Activated B cell treated with CpG ODN at 0.5 μM for 24 hours (primary cell): Measurements from ENCODE around the gene MGLL. TPM values are rescaled to one million over a fixed set of nuclear protein-coding genes. Genes with fewer than 3 reads are reported as not detected.

ENCODE experiments used
- ATAC-seq: fragments of 200-7000 bp; cut with Tn5 transposase; one replicate; pipeline ENCODE4 v1.10.0; 2021; ENCODE audit warnings: low read depth, mild to moderate bottlenecking, moderate library complexity
- CTCF ChIA-PET: fragments of 350-600 bp; sonication (Branson Sonifier 250); formaldehyde crosslinking; loops from one replicate; lab custom pipeline; 2021; ENCODE audit warnings: antibody characterized with exemption; lab: Charles Lee
- POLR2A ChIA-PET: fragments of 350-600 bp; sonication (Branson Sonifier 250); formaldehyde crosslinking; loops from one replicate; lab custom pipeline; 2021; ENCODE audit warnings: antibody characterized with exemption; lab: Charles Lee
- DNase-seq: peaks from one replicate; pipeline ENCODE4 v3.0.0; 2022
- H3K27ac Mint-ChIP-seq: one replicate; pipeline ENCODE4 v1.8.0; 2020; ENCODE audit warnings: mixed read lengths
- H3K27me3 Mint-ChIP-seq: one replicate; pipeline ENCODE4 v1.8.0; 2021; ENCODE audit warnings: mixed read lengths
- H3K36me3 Mint-ChIP-seq: one replicate; pipeline ENCODE4 v1.8.0; 2021; ENCODE audit warnings: low read depth, mixed read lengths
- H3K4me1 Mint-ChIP-seq: one replicate; pipeline ENCODE4 v1.8.0; 2021; ENCODE audit warnings: mixed read lengths
- H3K4me3 Mint-ChIP-seq: one replicate; pipeline ENCODE4 v1.8.0; 2020; ENCODE audit warnings: mild to moderate bottlenecking, mixed read lengths
- H3K9me3 Mint-ChIP-seq: one replicate; pipeline ENCODE4 v1.8.0; 2020; ENCODE audit warnings: mixed read lengths
- intact Hi-C: fragments of 100-400 bp; cut with micrococcal nuclease; formaldehyde crosslinking; loops from one replicate; pipeline ENCODE4 v1.15.1; 2024
- total RNA-seq: library from RNA; stranded (reverse); gene quantifications from 2 replicates; pipeline ENCODE4 v1.2.3, GENCODE V29; 2022
- TF ChIP-seq, protein P1 (sequence below): fragments of 200-600 bp; IDR thresholded peaks from one replicate; pipeline ENCODE4 v1.8.0; 2022; ENCODE audit warnings: antibody characterized with exemption, mild to moderate bottlenecking

The MGLL gene
- total RNA-seq, 1 donor from 2014 or later, result 19.1 TPM

DNA sequence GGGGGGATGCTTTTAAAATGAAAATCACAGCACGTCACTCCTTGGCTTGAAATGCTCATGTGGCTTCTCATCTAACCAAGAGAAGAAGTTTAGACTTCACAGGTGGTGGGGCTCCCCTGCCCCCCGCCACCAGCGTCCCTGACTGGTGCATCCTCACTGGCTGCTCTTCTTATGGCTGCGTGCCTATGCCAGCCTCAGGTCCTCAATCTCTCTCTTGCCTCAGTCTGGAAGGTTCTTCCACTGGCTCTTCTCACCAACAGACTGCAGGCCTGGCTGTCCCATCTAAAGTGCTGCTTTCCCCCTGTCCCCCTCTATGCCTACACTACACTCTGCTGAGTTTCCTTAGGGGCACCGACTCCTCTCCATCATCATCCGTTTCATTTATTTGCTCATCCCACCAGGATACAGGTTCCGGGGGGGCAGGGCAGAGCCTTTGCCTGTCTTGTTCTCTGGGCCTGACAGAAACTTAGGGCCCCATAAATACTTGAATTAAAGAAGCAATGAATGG lies 128.9 kb downstream of the MGLL start:
- DNase-seq (no peak), ATAC-seq (no peak)
- Mint-ChIP-seq H3K4me3 (no peak overlapping the region), H3K27me3 (peaks cover 2% of the 10 kb centered on the region), H3K27ac (no peak overlapping the region), H3K36me3 (peaks cover 2% of the 10 kb centered on the region), H3K9me3 (no peaks in the 10 kb centered on the region), H3K4me1 (peaks cover 38% of the 10 kb centered on the region)
- intact Hi-C loops, result no loop called here
- ChIA-PET CTCF (interaction anchor here (1.2 to 1.4 kb wide), 4 partner anchors 41 to 118 kb away, joined by 3 to 12 read pairs (median 5); no protein-coding TSS in a partner anchor), POLR2A (no interaction called here)
- TF ChIP-seq, protein P1, sequence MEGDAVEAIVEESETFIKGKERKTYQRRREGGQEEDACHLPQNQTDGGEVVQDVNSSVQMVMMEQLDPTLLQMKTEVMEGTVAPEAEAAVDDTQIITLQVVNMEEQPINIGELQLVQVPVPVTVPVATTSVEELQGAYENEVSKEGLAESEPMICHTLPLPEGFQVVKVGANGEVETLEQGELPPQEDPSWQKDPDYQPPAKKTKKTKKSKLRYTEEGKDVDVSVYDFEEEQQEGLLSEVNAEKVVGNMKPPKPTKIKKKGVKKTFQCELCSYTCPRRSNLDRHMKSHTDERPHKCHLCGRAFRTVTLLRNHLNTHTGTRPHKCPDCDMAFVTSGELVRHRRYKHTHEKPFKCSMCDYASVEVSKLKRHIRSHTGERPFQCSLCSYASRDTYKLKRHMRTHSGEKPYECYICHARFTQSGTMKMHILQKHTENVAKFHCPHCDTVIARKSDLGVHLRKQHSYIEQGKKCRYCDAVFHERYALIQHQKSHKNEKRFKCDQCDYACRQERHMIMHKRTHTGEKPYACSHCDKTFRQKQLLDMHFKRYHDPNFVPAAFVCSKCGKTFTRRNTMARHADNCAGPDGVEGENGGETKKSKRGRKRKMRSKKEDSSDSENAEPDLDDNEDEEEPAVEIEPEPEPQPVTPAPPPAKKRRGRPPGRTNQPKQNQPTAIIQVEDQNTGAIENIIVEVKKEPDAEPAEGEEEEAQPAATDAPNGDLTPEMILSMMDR, result no peak

DNA sequence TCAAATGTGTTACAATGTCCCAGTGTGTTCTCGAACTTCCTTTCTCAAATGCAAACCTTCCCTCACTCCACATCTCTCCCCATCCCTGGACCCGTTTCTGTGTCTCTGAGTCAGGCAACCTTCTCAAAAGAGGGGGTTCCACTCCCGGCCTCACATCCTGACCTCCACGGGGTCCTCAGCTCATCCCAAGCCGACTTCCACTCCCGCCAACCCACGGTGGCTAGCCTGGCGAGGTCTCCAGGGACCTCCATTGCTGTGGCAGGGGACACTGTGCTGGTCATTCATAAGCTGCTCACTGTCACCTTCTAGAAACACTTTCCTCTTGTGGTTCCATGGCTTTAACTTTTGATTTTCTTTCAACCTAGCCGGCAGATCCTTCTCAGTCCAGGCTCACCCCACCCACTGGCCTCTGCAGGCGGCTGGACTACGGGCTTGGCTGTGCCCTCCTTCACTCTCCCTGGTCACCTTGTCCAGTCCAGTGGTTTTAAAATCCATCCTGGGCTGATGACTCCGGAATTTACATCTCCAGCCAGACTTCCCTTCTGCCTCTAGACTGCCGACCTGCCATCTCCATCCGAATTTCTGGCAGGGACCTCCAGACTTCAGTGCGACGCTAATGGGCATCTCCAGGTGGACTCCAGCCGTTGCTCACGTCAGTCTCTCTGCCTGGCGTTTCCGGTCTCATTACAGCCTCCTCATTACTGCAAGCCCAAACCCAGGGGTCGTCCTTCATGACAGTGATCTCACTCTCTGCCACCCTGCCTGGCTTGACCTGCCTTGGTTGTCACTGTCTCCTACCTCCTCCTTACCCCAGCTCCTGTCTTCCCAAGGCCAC lies 129.6 kb downstream of the MGLL start:
- Mint-ChIP-seq H3K4me3 (no peak overlapping the region), H3K36me3 (peaks cover 2% of the 10 kb centered on the region), H3K9me3 (no peaks in the 10 kb centered on the region), H3K27ac (no peak overlapping the region), H3K4me1 (peaks cover 31% of the 10 kb centered on the region), H3K27me3 (peaks cover 2% of the 10 kb centered on the region)
- ATAC-seq (no peak), DNase-seq (no peak)
- ChIA-PET CTCF (no interaction called here), POLR2A (no interaction called here)
- TF ChIP-seq, protein P1, result no peak
- intact Hi-C loops, result no loop called here

DNA sequence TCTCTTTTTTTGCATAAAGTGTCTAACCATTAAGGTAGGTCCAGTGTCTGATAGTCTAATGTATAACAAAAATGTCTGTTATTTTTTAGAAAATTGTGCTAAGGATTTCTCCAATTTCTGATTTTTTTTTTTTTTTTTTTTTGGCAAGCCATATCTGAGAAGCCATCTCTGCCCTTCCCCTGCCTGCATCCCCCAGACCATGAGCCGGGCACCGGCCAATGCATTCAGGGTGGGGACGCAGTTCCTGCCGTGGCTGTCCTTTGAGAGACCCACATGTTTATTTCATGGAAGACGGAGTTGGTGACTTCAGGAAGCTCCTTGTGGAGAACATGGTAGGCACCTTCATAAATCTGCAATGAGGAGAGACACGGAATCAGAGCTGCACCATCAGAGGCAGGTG lies 130.3 kb downstream of the MGLL start:
- no peaks in the 10 kb centered on the region for H3K9me3 Mint-ChIP-seq
- peaks cover 2% of the 10 kb centered on the region for H3K36me3 Mint-ChIP-seq
- ATAC-seq (no peak), DNase-seq (no peak)
- POLR2A ChIA-PET, result no interaction called here
- H3K27ac Mint-ChIP-seq, result no peak overlapping the region
- CTCF ChIA-PET, result interaction anchor here (0.7 to 1.9 kb wide), 3 partner anchors 117 to 269 kb away, joined by 3 to 11 read pairs (median 3); no protein-coding TSS in a partner anchor
- H3K27me3 Mint-ChIP-seq, result peaks cover 2% of the 10 kb centered on the region
- no peak overlapping the region for H3K4me3 Mint-ChIP-seq
- intact Hi-C loops, result loop anchor here (1.0 to 2.0 kb wide), 3 partner anchors 39 to 279 kb away; no protein-coding TSS in a partner anchor
- TF ChIP-seq, protein P1, result no peak
- peaks cover 27% of the 10 kb centered on the region for H3K4me1 Mint-ChIP-seq

DNA sequence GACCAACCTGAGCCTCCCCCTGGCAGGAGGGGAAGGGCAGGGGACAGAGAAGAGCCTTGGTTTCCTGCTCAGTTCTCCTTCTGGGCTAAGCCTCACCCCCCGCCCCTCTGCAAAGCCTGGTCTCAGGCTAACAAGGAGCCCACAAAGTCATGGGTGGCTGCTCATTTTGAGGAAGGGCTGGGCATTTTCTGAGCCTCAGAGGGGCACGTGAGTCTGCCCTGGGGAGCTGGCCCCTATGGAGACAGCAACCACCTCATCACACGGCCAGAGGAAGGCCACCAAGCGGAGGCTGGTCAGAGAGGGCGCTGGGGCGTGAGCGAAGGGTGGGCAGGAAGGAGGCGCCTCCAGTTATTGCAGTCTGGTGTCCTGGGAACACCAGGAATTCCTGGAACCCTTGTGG lies 130.8 kb downstream of the MGLL start:
- POLR2A ChIA-PET, result interaction anchor here (0.7 to 1.2 kb wide), 2 partner anchors 10 to 63 kb away, joined by 3 to 4 read pairs; no protein-coding TSS in a partner anchor
- Mint-ChIP-seq H3K27me3 (peaks cover 2% of the 10 kb centered on the region), H3K36me3 (peaks cover 2% of the 10 kb centered on the region), H3K4me1 (peaks cover 23% of the 10 kb centered on the region), H3K27ac (no peak overlapping the region), H3K9me3 (no peaks in the 10 kb centered on the region), H3K4me3 (no peak overlapping the region)
- DNase-seq (no peak), ATAC-seq (peak; percentile 38)
- CTCF ChIA-PET, result interaction anchor here (0.6 to 1.9 kb wide), 5 partner anchors 59 to 442 kb away, joined by 3 to 11 read pairs (median 3); no protein-coding TSS in a partner anchor
- TF ChIP-seq, protein P1, result no peak
- intact Hi-C loops, result loop anchor here (1.0 to 2.0 kb wide), 3 partner anchors 39 to 280 kb away; no protein-coding TSS in a partner anchor
